Measurements from ENCODE around the gene WNT8A.

The WNT8A gene

GRCh38 chr5:138132543-138132942 lies 48.7 kb downstream of the WNT8A start (continued):
- TF ChIP-seq CREB5 (CRISPR knock-in tag; IDR thresholded peaks at IDR 0.05; ENCODE audit: low read depth) (no peak), ARNTL (CRISPR knock-in tag; IDR thresholded peaks at IDR 0.05; ENCODE audit: borderline replicate concordance, low read depth) (no peak)

- peak; percentile 98 for ATAC-seq
- TF ChIP-seq CREB5 (CRISPR knock-in tag; IDR thresholded peaks at IDR 0.05; ENCODE audit: low read depth) = no peak
- no peak for TF ChIP-seq ZNF70 (CRISPR knock-in tag; IDR thresholded peaks at IDR 0.05)
- no peak for TF ChIP-seq ESRRG (CRISPR knock-in tag; IDR thresholded peaks at IDR 0.05)
- TF ChIP-seq SNAI2 (CRISPR knock-in tag; IDR thresholded peaks at IDR 0.05) = no peak
- no peak for TF ChIP-seq PPARA (CRISPR knock-in tag; IDR thresholded peaks at IDR 0.05; ENCODE audit: borderline replicate concordance)
- no peak for TF ChIP-seq ZFP30 (CRISPR knock-in tag; IDR thresholded peaks at IDR 0.05)
- no peak for TF ChIP-seq CSDC2 (CRISPR knock-in tag; IDR thresholded peaks at IDR 0.05)
- no peak for TF ChIP-seq ISL1 (CRISPR knock-in tag; IDR thresholded peaks at IDR 0.05)
- no peak for TF ChIP-seq POU6F1 (CRISPR knock-in tag; IDR thresholded peaks at IDR 0.05; ENCODE audit: borderline replicate concordance, low read depth)
- no peak for TF ChIP-seq OSR1 (CRISPR knock-in tag; IDR thresholded peaks at IDR 0.05)
- TF ChIP-seq ZNF565 (CRISPR knock-in tag; conservative IDR thresholded peaks at IDR 0.05; ENCODE audit: low read depth) = no peak
- TF ChIP-seq CSRNP3 (CRISPR knock-in tag; IDR thresholded peaks at IDR 0.05) = no peak
- TF ChIP-seq ZNF8 (CRISPR knock-in tag; IDR thresholded peaks at IDR 0.05) = no peak
- TF ChIP-seq TSHZ2 (CRISPR knock-in tag; IDR thresholded peaks at IDR 0.05) = no peak
- no peak for TF ChIP-seq GLIS3 (CRISPR knock-in tag; IDR thresholded peaks at IDR 0.05)
- TF ChIP-seq ARNTL (CRISPR knock-in tag; IDR thresholded peaks at IDR 0.05; ENCODE audit: borderline replicate concordance, low read depth) = no peak
- TF ChIP-seq ZC3H10 (CRISPR knock-in tag; IDR thresholded peaks at IDR 0.05) = no peak
- TF ChIP-seq RARB (CRISPR knock-in tag; IDR thresholded peaks at IDR 0.05) = no peak
Observed at GRCh38 chr5:138138949-138139780, 55.3 kb downstream of the WNT8A start, which contains the start of gene NME5. NME5 (minus strand) TSS chr5:138139428; CDS start chr5:138138780, 648 bp downstream.

- ATAC-seq = no peak
- TF ChIP-seq ZNF565 (CRISPR knock-in tag; conservative IDR thresholded peaks at IDR 0.05; ENCODE audit: low read depth) (no peak), CSRNP3 (CRISPR knock-in tag; IDR thresholded peaks at IDR 0.05) (no peak), TOX (CRISPR knock-in tag; IDR thresholded peaks at IDR 0.05; ENCODE audit: borderline replicate concordance) (no peak), RARB (CRISPR knock-in tag; IDR thresholded peaks at IDR 0.05) (no peak), POU6F1 (CRISPR knock-in tag; IDR thresholded peaks at IDR 0.05; ENCODE audit: borderline replicate concordance, low read depth) (no peak), TSHZ2 (CRISPR knock-in tag; IDR thresholded peaks at IDR 0.05) (no peak), ZNF8 (CRISPR knock-in tag; IDR thresholded peaks at IDR 0.05) (no peak), ISL1 (CRISPR knock-in tag; IDR thresholded peaks at IDR 0.05) (no peak), ESRRG (CRISPR knock-in tag; IDR thresholded peaks at IDR 0.05) (no peak), ZNF70 (CRISPR knock-in tag; IDR thresholded peaks at IDR 0.05) (no peak), ZFP3 (CRISPR knock-in tag; IDR thresholded peaks at IDR 0.05) (no peak), CSDC2 (CRISPR knock-in tag; IDR thresholded peaks at IDR 0.05) (no peak)
Observed at GRCh38 chr5:138139781-138140090, 55.9 kb downstream of the WNT8A start.

All from SK-N-SH treated with all-trans-retinoic acid at 6 μM for 48 hours (cell line).